ENCODE measurements around the gene IRF5. TPM values are rescaled to one million over a fixed set of nuclear protein-coding genes. Genes with fewer than 3 reads are reported as not detected.

The IRF5 gene
- total and polyA plus RNA-seq, 10 of the 15 experiments (the other 5 are each of a cell fraction or from before 2014, with no cell fraction given): 5.4 to 90.3 (median 61.7) TPM

DNA sequence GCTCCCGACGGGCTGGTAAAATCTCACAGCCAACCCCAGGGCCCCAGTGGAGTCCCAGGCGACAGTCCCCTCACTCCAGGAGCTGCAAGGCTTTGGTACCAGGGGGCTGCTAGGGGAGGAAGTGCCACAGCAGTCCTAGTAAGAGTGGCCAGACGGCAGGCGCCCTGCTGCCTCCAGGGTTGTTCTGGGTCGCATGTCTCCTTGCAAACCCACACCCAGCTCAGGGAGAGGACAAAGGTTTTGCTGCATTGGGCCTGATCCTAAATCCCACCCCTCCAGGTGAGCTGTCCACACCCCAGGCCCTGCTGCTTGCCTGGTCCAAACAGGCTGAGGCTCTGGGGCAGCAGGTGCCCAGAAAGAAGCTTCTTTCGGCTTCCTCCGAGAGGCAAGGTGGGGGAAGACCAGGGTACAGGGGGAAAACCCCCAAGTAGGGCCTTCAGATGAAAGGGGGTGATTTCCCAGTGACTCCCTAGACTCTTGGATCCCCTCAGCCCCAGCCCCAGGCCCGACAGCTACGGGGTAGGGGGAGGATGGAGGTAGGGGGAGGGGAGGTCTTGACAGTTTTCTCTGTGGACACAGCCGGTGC lies 23.1 kb upstream of the IRF5 start (continued):
- no peak for TF ChIP-seq NR2C1 (IDR thresholded peaks at IDR 0.05)
- TF ChIP-seq RELA (IDR thresholded peaks at IDR 0.05; ENCODE audit: borderline replicate concordance, partially characterized antibody): peak; percentile 76
- no peak for TF ChIP-seq CBX3 (IDR thresholded peaks at IDR 0.05; ENCODE audit: borderline replicate concordance, low read depth)
- no peak for TF ChIP-seq ZNF217 (IDR thresholded peaks at IDR 0.05)
- peak; percentile 28; the same call in 1 of the 2 replicates for TF ChIP-seq EED (IDR thresholded peaks at IDR 0.05; ENCODE audit: low read depth)
- peak; percentile 12; the same call in 1 of the 2 replicates for TF ChIP-seq RUNX3 (IDR thresholded peaks at IDR 0.05; ENCODE audit: low read length)
- TF ChIP-seq CTCF (IDR thresholded peaks at IDR 0.05 in 2 of 3, conservative IDR thresholded peaks at IDR 0.05 in 1 of 3; ENCODE audit: control insufficient read depth in 2 of 3, extremely low read depth in 1 of 3, insufficient read depth in 1 of 3, low read depth in 3 of 3, low read length in 3 of 3): peak in 2 of 3 experiments; percentile 10 to 24; a peak in 1 of 6 replicates
- TF ChIP-seq TCF7 (IDR thresholded peaks at IDR 0.05; ENCODE audit: borderline replicate concordance): no peak
- no peak for TF ChIP-seq ZZZ3 (IDR thresholded peaks at IDR 0.05; ENCODE audit: control insufficient read depth, insufficient read length, low read depth)
- no peak for TF ChIP-seq EP300 (IDR thresholded peaks at IDR 0.05; ENCODE audit: borderline replicate concordance in 1 of 2, control insufficient read depth in 1 of 2, low read depth in 2 of 2, low read length in 2 of 2)
- no peak for TF ChIP-seq KLF5 (IDR thresholded peaks at IDR 0.05; ENCODE audit: partially characterized antibody)
- no peak for TF ChIP-seq TARDBP (IDR thresholded peaks at IDR 0.05; ENCODE audit: borderline replicate concordance)
- TF ChIP-seq, protein P1, sequence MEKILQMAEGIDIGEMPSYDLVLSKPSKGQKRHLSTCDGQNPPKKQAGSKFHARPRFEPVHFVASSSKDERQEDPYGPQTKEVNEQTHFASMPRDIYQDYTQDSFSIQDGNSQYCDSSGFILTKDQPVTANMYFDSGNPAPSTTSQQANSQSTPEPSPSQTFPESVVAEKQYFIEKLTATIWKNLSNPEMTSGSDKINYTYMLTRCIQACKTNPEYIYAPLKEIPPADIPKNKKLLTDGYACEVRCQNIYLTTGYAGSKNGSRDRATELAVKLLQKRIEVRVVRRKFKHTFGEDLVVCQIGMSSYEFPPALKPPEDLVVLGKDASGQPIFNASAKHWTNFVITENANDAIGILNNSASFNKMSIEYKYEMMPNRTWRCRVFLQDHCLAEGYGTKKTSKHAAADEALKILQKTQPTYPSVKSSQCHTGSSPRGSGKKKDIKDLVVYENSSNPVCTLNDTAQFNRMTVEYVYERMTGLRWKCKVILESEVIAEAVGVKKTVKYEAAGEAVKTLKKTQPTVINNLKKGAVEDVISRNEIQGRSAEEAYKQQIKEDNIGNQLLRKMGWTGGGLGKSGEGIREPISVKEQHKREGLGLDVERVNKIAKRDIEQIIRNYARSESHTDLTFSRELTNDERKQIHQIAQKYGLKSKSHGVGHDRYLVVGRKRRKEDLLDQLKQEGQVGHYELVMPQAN (conservative IDR thresholded peaks at IDR 0.05): no peak
- TF ChIP-seq NBN (IDR thresholded peaks at IDR 0.05): 0 out of 2 replicates have a peak, but pooled peaks have one; percentile 25
- TF ChIP-seq POLR2A (IDR thresholded peaks at IDR 0.05; ENCODE audit: low read depth, low read length): peak; percentile 52; the same call in 1 of the 2 replicates
- TF ChIP-seq IKZF2 (IDR thresholded peaks at IDR 0.05): no peak; a peak in 1 of 4 replicates
- TF ChIP-seq, protein P2, sequence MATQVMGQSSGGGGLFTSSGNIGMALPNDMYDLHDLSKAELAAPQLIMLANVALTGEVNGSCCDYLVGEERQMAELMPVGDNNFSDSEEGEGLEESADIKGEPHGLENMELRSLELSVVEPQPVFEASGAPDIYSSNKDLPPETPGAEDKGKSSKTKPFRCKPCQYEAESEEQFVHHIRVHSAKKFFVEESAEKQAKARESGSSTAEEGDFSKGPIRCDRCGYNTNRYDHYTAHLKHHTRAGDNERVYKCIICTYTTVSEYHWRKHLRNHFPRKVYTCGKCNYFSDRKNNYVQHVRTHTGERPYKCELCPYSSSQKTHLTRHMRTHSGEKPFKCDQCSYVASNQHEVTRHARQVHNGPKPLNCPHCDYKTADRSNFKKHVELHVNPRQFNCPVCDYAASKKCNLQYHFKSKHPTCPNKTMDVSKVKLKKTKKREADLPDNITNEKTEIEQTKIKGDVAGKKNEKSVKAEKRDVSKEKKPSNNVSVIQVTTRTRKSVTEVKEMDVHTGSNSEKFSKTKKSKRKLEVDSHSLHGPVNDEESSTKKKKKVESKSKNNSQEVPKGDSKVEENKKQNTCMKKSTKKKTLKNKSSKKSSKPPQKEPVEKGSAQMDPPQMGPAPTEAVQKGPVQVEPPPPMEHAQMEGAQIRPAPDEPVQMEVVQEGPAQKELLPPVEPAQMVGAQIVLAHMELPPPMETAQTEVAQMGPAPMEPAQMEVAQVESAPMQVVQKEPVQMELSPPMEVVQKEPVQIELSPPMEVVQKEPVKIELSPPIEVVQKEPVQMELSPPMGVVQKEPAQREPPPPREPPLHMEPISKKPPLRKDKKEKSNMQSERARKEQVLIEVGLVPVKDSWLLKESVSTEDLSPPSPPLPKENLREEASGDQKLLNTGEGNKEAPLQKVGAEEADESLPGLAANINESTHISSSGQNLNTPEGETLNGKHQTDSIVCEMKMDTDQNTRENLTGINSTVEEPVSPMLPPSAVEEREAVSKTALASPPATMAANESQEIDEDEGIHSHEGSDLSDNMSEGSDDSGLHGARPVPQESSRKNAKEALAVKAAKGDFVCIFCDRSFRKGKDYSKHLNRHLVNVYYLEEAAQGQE (IDR thresholded peaks at IDR 0.05; ENCODE audit: low read depth, low read length): no peak
- peak; percentile 59 for TF ChIP-seq SPI1 (IDR thresholded peaks at IDR 0.05; ENCODE audit: borderline replicate concordance, insufficient read depth, low read depth, low read length)
- no peak for TF ChIP-seq NFYB (IDR thresholded peaks at IDR 0.05; ENCODE audit: insufficient read depth, low read depth, low read length)
- TF ChIP-seq, protein P3, sequence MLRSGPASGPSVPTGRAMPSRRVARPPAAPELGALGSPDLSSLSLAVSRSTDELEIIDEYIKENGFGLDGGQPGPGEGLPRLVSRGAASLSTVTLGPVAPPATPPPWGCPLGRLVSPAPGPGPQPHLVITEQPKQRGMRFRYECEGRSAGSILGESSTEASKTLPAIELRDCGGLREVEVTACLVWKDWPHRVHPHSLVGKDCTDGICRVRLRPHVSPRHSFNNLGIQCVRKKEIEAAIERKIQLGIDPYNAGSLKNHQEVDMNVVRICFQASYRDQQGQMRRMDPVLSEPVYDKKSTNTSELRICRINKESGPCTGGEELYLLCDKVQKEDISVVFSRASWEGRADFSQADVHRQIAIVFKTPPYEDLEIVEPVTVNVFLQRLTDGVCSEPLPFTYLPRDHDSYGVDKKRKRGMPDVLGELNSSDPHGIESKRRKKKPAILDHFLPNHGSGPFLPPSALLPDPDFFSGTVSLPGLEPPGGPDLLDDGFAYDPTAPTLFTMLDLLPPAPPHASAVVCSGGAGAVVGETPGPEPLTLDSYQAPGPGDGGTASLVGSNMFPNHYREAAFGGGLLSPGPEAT (IDR thresholded peaks at IDR 0.05; ENCODE audit: low read depth): no peak
- TF ChIP-seq EZH2 (IDR thresholded peaks at IDR 0.05; ENCODE audit: borderline replicate concordance, control insufficient read depth, low read depth, low read length): no peak
- TF ChIP-seq FOS (IDR thresholded peaks at IDR 0.05; ENCODE audit: borderline replicate concordance, extremely low read depth, insufficient read length): no peak
